ENCODE results near the gene SYNDIG1. TPM values are rescaled to one million over a fixed set of nuclear protein-coding genes. Genes with fewer than 3 reads are reported as not detected.

Gene SYNDIG1
- total RNA-seq, 6 experiments from 2014 or later, result 0.14 to 0.31 TPM; not detected in 4

GRCh38 chr20:24647713-24648112, 178.3 kb downstream of the SYNDIG1 start:
- Mint-ChIP-seq H3K27ac (no peak overlapping the region), H3K27me3 (ENCODE audit: insufficient read depth) (peaks cover 8% of the 10 kb centered on the region), H3K4me1 (ENCODE audit: low read depth) (peaks cover 47% of the 10 kb centered on the region), H3K4me3 (no peak overlapping the region), H3K9me3 (no peaks in the 10 kb centered on the region), H3K36me3 (ENCODE audit: low read depth) (no peaks in the 10 kb centered on the region)
- DNase-seq, result no peak
- no peak for TF ChIP-seq CTCF (IDR thresholded peaks at IDR 0.05)

- Mint-ChIP-seq H3K27ac (no peak overlapping the region), H3K36me3 (ENCODE audit: low read depth) (no peaks in the 10 kb centered on the region), H3K4me1 (ENCODE audit: low read depth) (peaks cover 55% of the 10 kb centered on the region), H3K9me3 (no peaks in the 10 kb centered on the region), H3K27me3 (ENCODE audit: insufficient read depth) (peaks cover 8% of the 10 kb centered on the region), H3K4me3 (no peak overlapping the region)
- DNase-seq, result no peak
- TF ChIP-seq CTCF (IDR thresholded peaks at IDR 0.05), result no peak
Measured at GRCh38 chr20:24648481-24648880, 179.1 kb downstream of the SYNDIG1 start.

- no peak overlapping the region for H3K4me3 Mint-ChIP-seq
- no peak for TF ChIP-seq CTCF (IDR thresholded peaks at IDR 0.05)
- peaks cover 8% of the 10 kb centered on the region for H3K27me3 Mint-ChIP-seq (ENCODE audit: insufficient read depth)
- H3K4me1 Mint-ChIP-seq (ENCODE audit: low read depth), result peaks cover 59% of the 10 kb centered on the region
- DNase-seq, result no peak
- H3K27ac Mint-ChIP-seq, result no peak overlapping the region
- H3K9me3 Mint-ChIP-seq, result no peaks in the 10 kb centered on the region
- H3K36me3 Mint-ChIP-seq (ENCODE audit: low read depth), result no peaks in the 10 kb centered on the region
Measured at GRCh38 chr20:24648919-24649318, 179.5 kb downstream of the SYNDIG1 start.

- peaks cover 64% of the 10 kb centered on the region for H3K4me1 Mint-ChIP-seq (ENCODE audit: low read depth)
- H3K4me3 Mint-ChIP-seq, result no peak overlapping the region
- no peak for TF ChIP-seq CTCF (IDR thresholded peaks at IDR 0.05)
- H3K27me3 Mint-ChIP-seq (ENCODE audit: insufficient read depth), result peaks cover 5% of the 10 kb centered on the region
- H3K9me3 Mint-ChIP-seq, result no peaks in the 10 kb centered on the region
- H3K36me3 Mint-ChIP-seq (ENCODE audit: low read depth), result no peaks in the 10 kb centered on the region
- peak; percentile 11 for DNase-seq
- no peak overlapping the region for H3K27ac Mint-ChIP-seq
Measured at GRCh38 chr20:24649787-24650490, 180.5 kb downstream of the SYNDIG1 start.

GRCh38 chr20:24651171-24651975, 181.9 kb downstream of the SYNDIG1 start:
- peak; percentile 24 for TF ChIP-seq CTCF (IDR thresholded peaks at IDR 0.05)
- Mint-ChIP-seq H3K36me3 (ENCODE audit: low read depth) (no peaks in the 10 kb centered on the region), H3K27ac (peak overlapping the region; percentile 77), H3K4me1 (ENCODE audit: low read depth) (peaks cover 64% of the 10 kb centered on the region), H3K27me3 (ENCODE audit: insufficient read depth) (peaks cover 3% of the 10 kb centered on the region), H3K9me3 (no peaks in the 10 kb centered on the region), H3K4me3 (peak overlapping the region; percentile 68)
- DNase-seq, result peak; percentile 94
